CD4-positive, alpha-beta T cell (primary cell): ENCODE measurements around the gene GMPR2. TPM values are rescaled to one million over a fixed set of nuclear protein-coding genes. Genes with fewer than 3 reads are reported as not detected.

Experiments
- ATAC-seq: fragments of 200-7000 bp; cut with Tn5 transposase; one replicate; pipeline ENCODE4 v1.10.0; 2022; ENCODE audit warnings: mild to moderate bottlenecking; ENCODE audit not compliant: poor library complexity
- CTCF ChIA-PET: fragments of 350-600 bp; sonication (Branson Sonifier 250); formaldehyde crosslinking; loops from one replicate; lab custom pipeline; 2021; ENCODE audit warnings: antibody characterized with exemption, inconsistent platforms; lab: Charles Lee
- POLR2A ChIA-PET: fragments of 350-600 bp; sonication (Branson Sonifier 250); formaldehyde crosslinking; loops from one replicate; lab custom pipeline; 2021; ENCODE audit warnings: antibody characterized with exemption, inconsistent platforms; lab: Charles Lee
- DNase-seq, 14 experiments: peaks; one replicate each; pipeline ENCODE4 v3.0.0-alpha.2; 2013 to 2020; ENCODE audit warnings: mixed read lengths in 2 of 14
- H3K27ac ChIP-seq, 2 donors: one replicate each; pipeline versions ENCODE4 v1.5.1 to v1.7.0; 2013; ENCODE audit warnings: low read length in 2 of 2, low read depth in 1 of 2, mild to moderate bottlenecking in 1 of 2
- H3K27me3 ChIP-seq, 2 experiments: 1 replicate in 1 of 2; 2 replicates in 1 of 2; pipeline versions ENCODE4 v1.6.1 to v1.7.0; 2013; ENCODE audit warnings: low read length in 2 of 2, control low read depth in 1 of 2, mild to moderate bottlenecking in 1 of 2, moderate library complexity in 1 of 2; ENCODE audit not compliant: insufficient read depth in 2 of 2, control insufficient read depth in 1 of 2
- H3K36me3 ChIP-seq: one replicate; pipeline ENCODE4 v1.6.1; 2013; ENCODE audit warnings: low read length, control low read depth; ENCODE audit not compliant: insufficient read depth
- H3K4me1 ChIP-seq: one replicate; pipeline ENCODE4 v1.6.1; 2013; ENCODE audit warnings: low read length, control low read depth; ENCODE audit not compliant: insufficient read depth
- H3K4me3 ChIP-seq: one replicate; pipeline ENCODE4 v1.5.1; 2013; ENCODE audit warnings: mild to moderate bottlenecking, low read length, moderate library complexity
- H3K9me3 ChIP-seq, 2 experiments: 1 replicate in 1 of 2; 2 replicates in 1 of 2; pipeline versions ENCODE4 v1.6.1 to v1.7.0; 2013; ENCODE audit warnings: low read length in 2 of 2, mild to moderate bottlenecking in 2 of 2, control low read depth in 1 of 2, moderate library complexity in 1 of 2; ENCODE audit not compliant: control insufficient read depth in 1 of 2, insufficient read depth in 1 of 2
- H3K27ac Mint-ChIP-seq: one replicate; pipeline ENCODE4 v1.8.0; 2020; ENCODE audit warnings: mixed read lengths
- H3K27me3 Mint-ChIP-seq: one replicate; pipeline ENCODE4 v1.8.0; 2021; ENCODE audit warnings: mixed read lengths
- H3K36me3 Mint-ChIP-seq: one replicate; pipeline ENCODE4 v1.8.0; 2021; ENCODE audit warnings: low read depth, mixed read lengths
- H3K4me1 Mint-ChIP-seq: one replicate; pipeline ENCODE4 v1.8.0; 2021; ENCODE audit warnings: low read depth, mixed read lengths
- H3K4me3 Mint-ChIP-seq: one replicate; pipeline ENCODE4 v1.8.0; 2020; ENCODE audit warnings: mild to moderate bottlenecking, mixed read lengths
- H3K9me3 Mint-ChIP-seq: one replicate; pipeline ENCODE4 v1.8.0; 2020; ENCODE audit warnings: mixed read lengths
- CTCF ChIP-seq: fragments of 200-600 bp; IDR thresholded peaks from one replicate; pipeline ENCODE4 v1.8.0; 2022; ENCODE audit warnings: antibody characterized with exemption, mild to moderate bottlenecking
- intact Hi-C, 2 experiments: fragments of 100-400 bp; cut with DNase I in 1 of 2; cut with micrococcal nuclease in 1 of 2; formaldehyde crosslinking; loops; one replicate each; pipeline versions ENCODE4 v1.15.1 to v1.9.0; 2023 to 2025; cut with DNase I, micrococcal nuclease
- total RNA-seq, 174 experiments: library from RNA in 2 of 174; stranded (reverse) in 2 of 174; gene quantifications; one replicate each; pipeline ENCODE4 v1.2.3 and lab custom pipeline; 2021 to 2026

GMPR2 gene
- total RNA-seq, 2 experiments from 2014 or later: 22.2 to 24.8 TPM

DNA sequence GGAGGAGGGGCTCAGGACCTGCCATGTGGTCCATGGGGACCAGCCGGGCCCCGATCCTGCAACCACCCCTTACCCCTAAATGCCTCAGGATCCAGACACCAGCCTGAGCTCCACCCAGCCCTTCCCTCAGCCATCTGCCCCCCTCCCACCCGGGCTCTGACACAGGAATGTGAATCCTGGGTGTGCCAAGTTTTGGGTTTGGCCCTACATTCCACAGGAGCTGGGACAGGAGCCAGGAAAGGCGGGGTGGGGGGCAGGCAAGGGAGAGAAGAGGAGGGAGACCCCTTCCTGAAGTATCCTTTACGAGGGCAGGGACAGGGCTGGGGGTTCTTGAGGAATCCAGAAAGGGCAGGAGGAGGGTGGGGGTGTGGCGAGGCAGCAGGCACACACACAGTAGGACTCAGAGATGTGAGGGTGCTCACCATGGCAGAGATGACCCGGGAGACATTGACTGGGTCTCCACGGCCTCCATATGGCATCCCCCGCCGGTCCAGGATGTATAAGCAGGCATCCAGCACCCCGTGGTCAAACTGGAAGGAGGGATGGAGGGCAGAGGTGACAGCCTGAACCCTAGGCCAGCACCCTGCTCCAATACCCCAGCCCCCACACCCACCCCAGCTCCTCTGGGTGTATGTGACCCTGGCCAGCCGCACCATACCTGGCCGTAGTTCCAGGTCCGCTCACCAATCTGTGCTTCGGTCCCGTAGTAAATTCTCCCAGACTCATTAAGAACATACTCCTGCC is 26.7 kb downstream of the GMPR2 start:
- no peak for TF ChIP-seq CTCF
- ChIA-PET CTCF (no interaction called here), POLR2A (interaction anchor here (0.7 kb wide), 1 partner anchor 17 kb away, joined by 3 read pairs; the partner anchor contains the start of gene TINF2)
- no peaks in the 10 kb centered on the region for H3K27me3 ChIP-seq
- H3K36me3 ChIP-seq: peaks cover 27% of the 10 kb centered on the region
- H3K4me3 ChIP-seq: no peak overlapping the region
- Mint-ChIP-seq H3K27ac (no peak overlapping the region), H3K27me3 (no peaks in the 10 kb centered on the region), H3K36me3 (peaks cover 56% of the 10 kb centered on the region), H3K4me3 (no peak overlapping the region), H3K9me3 (no peaks in the 10 kb centered on the region), H3K4me1 (no peaks in the 10 kb centered on the region)
- ATAC-seq (no peak), DNase-seq (no peak)
- H3K27ac ChIP-seq: no peak overlapping the region
- no peaks in the 10 kb centered on the region for H3K4me1 ChIP-seq
- intact Hi-C loops: no loop called here
- H3K9me3 ChIP-seq: no peaks in the 10 kb centered on the region

GRCh38 chr14:24260026-24260779 is 27.5 kb downstream of the GMPR2 start:
- ATAC-seq (no peak), DNase-seq (no peak)
- intact Hi-C loops: no loop called here
- no peak overlapping the region for H3K27ac ChIP-seq
- peaks cover 59% of the 10 kb centered on the region for H3K36me3 Mint-ChIP-seq
- H3K27me3 ChIP-seq: no peaks in the 10 kb centered on the region
- ChIA-PET CTCF (no interaction called here), POLR2A (no interaction called here)
- H3K4me3 Mint-ChIP-seq: no peak overlapping the region
- H3K4me1 ChIP-seq: no peaks in the 10 kb centered on the region
- no peaks in the 10 kb centered on the region for H3K9me3 ChIP-seq
- no peaks in the 10 kb centered on the region for H3K27me3 Mint-ChIP-seq
- no peak for TF ChIP-seq CTCF
- H3K4me1 Mint-ChIP-seq: no peaks in the 10 kb centered on the region
- H3K9me3 Mint-ChIP-seq: no peaks in the 10 kb centered on the region
- no peak overlapping the region for H3K4me3 ChIP-seq
- peaks cover 28% of the 10 kb centered on the region for H3K36me3 ChIP-seq
- H3K27ac Mint-ChIP-seq: no peak overlapping the region

DNA sequence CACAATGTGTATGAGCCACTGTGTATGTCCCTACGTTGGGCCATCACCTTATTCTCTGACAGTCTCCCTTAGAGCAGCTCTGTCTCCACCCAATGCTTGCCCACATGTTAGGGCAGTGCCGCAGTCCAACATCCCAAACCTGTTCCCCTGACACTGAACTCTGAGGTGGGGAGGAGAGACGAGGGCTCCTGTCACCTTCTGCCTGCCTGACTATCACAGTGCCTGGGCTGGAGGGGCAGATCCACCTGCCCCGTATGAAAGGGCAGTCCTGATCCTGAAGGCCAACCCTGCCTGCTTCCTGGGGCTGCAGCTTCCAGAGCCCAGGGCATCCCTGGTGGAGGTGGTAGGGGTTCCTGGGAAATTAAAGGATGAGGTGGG is 28.0 kb downstream of the GMPR2 start:
- Mint-ChIP-seq H3K4me3 (no peak overlapping the region), H3K27ac (no peak overlapping the region), H3K27me3 (no peaks in the 10 kb centered on the region), H3K4me1 (no peaks in the 10 kb centered on the region), H3K36me3 (peaks cover 58% of the 10 kb centered on the region), H3K9me3 (no peaks in the 10 kb centered on the region)
- Histone ChIP-seq H3K27ac (no peak overlapping the region), H3K4me3 (no peak overlapping the region), H3K9me3 (no peaks in the 10 kb centered on the region), H3K36me3 (peaks cover 28% of the 10 kb centered on the region), H3K4me1 (no peaks in the 10 kb centered on the region), H3K27me3 (no peaks in the 10 kb centered on the region)
- DNase-seq (no peak), ATAC-seq (no peak)
- no peak for TF ChIP-seq CTCF
- ChIA-PET CTCF (no interaction called here), POLR2A (no interaction called here)
- intact Hi-C loops: no loop called here
